ENCODE results near the gene GNA12.

Gene GNA12

GRCh38 chr7:2775376-2775775, 68.7 kb downstream of the GNA12 start:
- Mint-ChIP-seq H3K27ac (peak overlapping the region in 2 of 3 experiments; percentile 5 to 11), H3K36me3 (ENCODE audit: low read depth) (peaks cover 46% of the 10 kb centered on the region), H3K4me3 (no peak overlapping the region), H3K27me3 (ENCODE audit: low read depth) (no peaks in the 10 kb centered on the region), H3K9me3 (peaks cover 9% of the 10 kb centered on the region), H3K4me1 (peaks cover 21% of the 10 kb centered on the region)
- TF ChIP-seq, protein P1, sequence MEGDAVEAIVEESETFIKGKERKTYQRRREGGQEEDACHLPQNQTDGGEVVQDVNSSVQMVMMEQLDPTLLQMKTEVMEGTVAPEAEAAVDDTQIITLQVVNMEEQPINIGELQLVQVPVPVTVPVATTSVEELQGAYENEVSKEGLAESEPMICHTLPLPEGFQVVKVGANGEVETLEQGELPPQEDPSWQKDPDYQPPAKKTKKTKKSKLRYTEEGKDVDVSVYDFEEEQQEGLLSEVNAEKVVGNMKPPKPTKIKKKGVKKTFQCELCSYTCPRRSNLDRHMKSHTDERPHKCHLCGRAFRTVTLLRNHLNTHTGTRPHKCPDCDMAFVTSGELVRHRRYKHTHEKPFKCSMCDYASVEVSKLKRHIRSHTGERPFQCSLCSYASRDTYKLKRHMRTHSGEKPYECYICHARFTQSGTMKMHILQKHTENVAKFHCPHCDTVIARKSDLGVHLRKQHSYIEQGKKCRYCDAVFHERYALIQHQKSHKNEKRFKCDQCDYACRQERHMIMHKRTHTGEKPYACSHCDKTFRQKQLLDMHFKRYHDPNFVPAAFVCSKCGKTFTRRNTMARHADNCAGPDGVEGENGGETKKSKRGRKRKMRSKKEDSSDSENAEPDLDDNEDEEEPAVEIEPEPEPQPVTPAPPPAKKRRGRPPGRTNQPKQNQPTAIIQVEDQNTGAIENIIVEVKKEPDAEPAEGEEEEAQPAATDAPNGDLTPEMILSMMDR (IDR thresholded peaks at IDR 0.05; ENCODE audit: unreplicated experiment in 3 of 3) = no peak

DNA sequence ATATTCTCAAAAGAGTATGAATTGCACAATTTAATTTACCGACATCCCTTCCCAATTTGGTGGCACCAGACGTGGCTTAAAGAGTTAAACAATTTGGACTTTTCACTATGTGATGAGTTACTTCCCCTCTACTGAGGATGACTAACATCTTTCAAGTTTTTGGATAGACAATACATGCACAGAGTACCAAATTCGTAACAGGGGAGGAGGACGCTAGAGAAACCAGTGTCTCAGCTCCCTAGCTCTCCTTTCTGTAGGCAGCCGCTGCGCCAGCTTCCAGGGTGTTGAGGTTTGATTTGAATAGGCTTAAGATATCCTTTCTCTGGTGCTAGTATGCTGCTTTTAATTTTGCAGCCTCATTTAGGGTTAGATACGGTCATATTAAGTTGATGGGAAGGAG, 69.2 kb downstream of the GNA12 start:
- Mint-ChIP-seq H3K36me3 (ENCODE audit: low read depth) (peaks cover 49% of the 10 kb centered on the region), H3K4me3 (no peak overlapping the region), H3K9me3 (peaks cover 12% of the 10 kb centered on the region), H3K4me1 (peaks cover 21% of the 10 kb centered on the region), H3K27ac (peak overlapping the region in 2 of 3 experiments; percentile 5 to 11), H3K27me3 (ENCODE audit: low read depth) (no peaks in the 10 kb centered on the region)
- TF ChIP-seq, protein P1 (IDR thresholded peaks at IDR 0.05; ENCODE audit: unreplicated experiment in 3 of 3) = no peak

DNA sequence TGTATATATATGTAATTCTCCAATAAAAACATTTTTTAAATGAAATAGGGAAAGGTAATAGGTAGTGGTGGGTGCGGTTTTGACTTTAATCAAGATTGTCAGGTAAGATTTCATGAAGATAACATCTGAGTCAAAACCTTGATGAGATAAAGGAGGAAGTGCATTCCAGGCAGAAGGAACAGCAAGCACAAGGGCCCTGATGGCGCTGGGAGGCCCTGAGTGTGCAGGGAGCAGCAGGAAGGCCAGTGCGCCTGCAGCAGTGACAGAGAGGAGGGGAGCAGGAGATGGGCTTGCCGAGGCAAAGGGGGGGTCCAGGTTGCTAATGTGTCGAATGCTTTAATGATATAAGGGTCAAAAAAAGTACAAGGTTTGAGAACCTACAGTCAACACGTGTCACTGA, 69.8 kb downstream of the GNA12 start:
- H3K4me3 Mint-ChIP-seq = no peak overlapping the region
- H3K36me3 Mint-ChIP-seq (ENCODE audit: low read depth) = peaks cover 54% of the 10 kb centered on the region
- peaks cover 21% of the 10 kb centered on the region for H3K4me1 Mint-ChIP-seq
- H3K27ac Mint-ChIP-seq = no peak overlapping the region
- H3K27me3 Mint-ChIP-seq (ENCODE audit: low read depth) = no peaks in the 10 kb centered on the region
- TF ChIP-seq, protein P1 (IDR thresholded peaks at IDR 0.05; ENCODE audit: unreplicated experiment in 3 of 3) = no peak
- H3K9me3 Mint-ChIP-seq = peaks cover 16% of the 10 kb centered on the region

- TF ChIP-seq, protein P1 (IDR thresholded peaks at IDR 0.05; ENCODE audit: unreplicated experiment in 3 of 3) = no peak
- H3K27ac Mint-ChIP-seq = no peak overlapping the region
Measured at GRCh38 chr7:2773608-2774007, 70.5 kb downstream of the GNA12 start.

DNA sequence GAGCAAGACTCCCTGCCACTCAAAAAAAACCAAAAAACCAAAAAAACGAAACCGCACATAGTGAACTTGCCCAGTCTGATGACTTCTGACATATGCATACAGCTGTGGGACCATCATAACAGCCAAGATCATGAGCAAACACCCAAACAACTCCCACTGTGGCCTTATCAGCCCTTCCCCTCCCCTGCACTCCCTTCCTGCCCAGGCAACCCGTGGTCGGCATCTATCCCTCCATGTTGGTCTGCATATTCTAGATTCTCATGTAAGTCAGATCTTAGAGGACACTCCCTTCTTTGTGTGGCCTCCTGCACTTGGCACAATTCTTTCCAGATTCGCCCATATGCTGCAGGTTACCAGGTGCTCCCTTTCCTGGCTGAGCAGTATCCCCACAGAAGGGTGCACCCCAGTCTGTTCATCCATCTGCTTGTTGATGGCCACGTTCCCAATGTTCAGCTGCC, 72.8 kb downstream of the GNA12 start:
- TF ChIP-seq, protein P1 (IDR thresholded peaks at IDR 0.05; ENCODE audit: unreplicated experiment in 3 of 3) = no peak
- Mint-ChIP-seq H3K27ac (no peak overlapping the region), H3K27me3 (ENCODE audit: low read depth) (no peaks in the 10 kb centered on the region), H3K9me3 (peaks cover 16% of the 10 kb centered on the region), H3K4me1 (peaks cover 12% of the 10 kb centered on the region), H3K4me3 (no peak overlapping the region), H3K36me3 (ENCODE audit: low read depth) (peaks cover 61% of the 10 kb centered on the region)

More at GRCh38 chr7:2773608-2774007, 70.5 kb downstream of the GNA12 start:
- Mint-ChIP-seq H3K36me3 (ENCODE audit: low read depth) (peaks cover 60% of the 10 kb centered on the region), H3K4me3 (no peak overlapping the region), H3K27me3 (ENCODE audit: low read depth) (no peaks in the 10 kb centered on the region), H3K9me3 (peaks cover 16% of the 10 kb centered on the region), H3K4me1 (peaks cover 21% of the 10 kb centered on the region)

DNA sequence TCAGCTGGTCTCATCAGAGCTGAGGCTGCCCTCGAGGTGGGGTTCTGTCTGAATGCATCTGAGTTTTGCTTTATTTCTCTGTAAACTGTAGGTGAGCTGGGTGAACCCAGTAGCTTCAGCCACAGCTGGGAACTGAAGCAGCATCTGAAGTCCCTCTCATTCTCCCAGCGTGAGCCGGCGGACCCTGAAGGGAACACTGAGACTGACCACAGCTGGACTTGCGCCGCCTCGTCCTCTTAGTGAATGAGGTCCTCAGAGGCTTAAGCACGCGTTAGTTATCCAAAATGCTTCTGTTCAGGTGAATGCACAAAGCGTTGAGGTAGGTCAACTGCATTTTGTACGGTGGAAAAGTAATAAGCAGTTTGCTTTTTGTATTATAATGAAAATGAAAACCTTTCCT, 79.5 kb downstream of the GNA12 start:
- peaks cover 7% of the 10 kb centered on the region for H3K27me3 Mint-ChIP-seq (ENCODE audit: low read depth)
- H3K36me3 Mint-ChIP-seq (ENCODE audit: low read depth) = peaks cover 21% of the 10 kb centered on the region

More for the DNA sequence above, 79.5 kb downstream of the GNA12 start:
- peak overlapping the region; percentile 75 to 97 (median 85) for H3K27ac Mint-ChIP-seq
- TF ChIP-seq, protein P1 (IDR thresholded peaks at IDR 0.05; ENCODE audit: unreplicated experiment in 3 of 3) = no peak
- H3K9me3 Mint-ChIP-seq = peaks cover under 1% of the 10 kb centered on the region
- peaks cover 58% of the 10 kb centered on the region for H3K4me1 Mint-ChIP-seq
- no peak overlapping the region for H3K4me3 Mint-ChIP-seq

All from nephron (organoid).